Stimulated activated CD4-positive, alpha-beta T cell treated with anti-CD3 and anti-CD28 coated beads, Interleukin-1b, Interleukin-23, amount 100 ng/mL, for 4 hours (primary cell): ENCODE results near the gene ST7L.

Experiments used
- DNase-seq, 2 donors: peaks; one replicate each; pipeline ENCODE4 v3.0.0-alpha.2; 2020; ENCODE audit warnings: low read depth in 2 of 2

Gene ST7L

DNA sequence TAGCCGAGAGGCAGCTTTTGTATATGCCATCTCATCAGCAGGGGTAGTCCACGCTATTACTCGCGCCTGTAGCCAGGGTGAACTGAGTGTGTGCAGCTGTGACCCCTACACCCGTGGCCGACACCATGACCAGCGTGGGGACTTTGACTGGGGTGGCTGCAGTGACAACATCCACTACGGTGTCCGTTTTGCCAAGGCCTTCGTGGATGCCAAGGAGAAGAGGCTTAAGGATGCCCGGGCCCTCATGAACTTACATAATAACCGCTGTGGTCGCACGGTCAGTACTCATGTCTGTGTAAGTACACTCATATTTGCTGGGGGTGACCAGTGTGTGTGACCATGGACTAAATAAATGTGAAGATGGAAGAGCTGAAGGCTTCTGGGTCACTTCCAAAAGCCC, 102.8 kb downstream of the ST7L start:
- no peak for DNase-seq

DNA sequence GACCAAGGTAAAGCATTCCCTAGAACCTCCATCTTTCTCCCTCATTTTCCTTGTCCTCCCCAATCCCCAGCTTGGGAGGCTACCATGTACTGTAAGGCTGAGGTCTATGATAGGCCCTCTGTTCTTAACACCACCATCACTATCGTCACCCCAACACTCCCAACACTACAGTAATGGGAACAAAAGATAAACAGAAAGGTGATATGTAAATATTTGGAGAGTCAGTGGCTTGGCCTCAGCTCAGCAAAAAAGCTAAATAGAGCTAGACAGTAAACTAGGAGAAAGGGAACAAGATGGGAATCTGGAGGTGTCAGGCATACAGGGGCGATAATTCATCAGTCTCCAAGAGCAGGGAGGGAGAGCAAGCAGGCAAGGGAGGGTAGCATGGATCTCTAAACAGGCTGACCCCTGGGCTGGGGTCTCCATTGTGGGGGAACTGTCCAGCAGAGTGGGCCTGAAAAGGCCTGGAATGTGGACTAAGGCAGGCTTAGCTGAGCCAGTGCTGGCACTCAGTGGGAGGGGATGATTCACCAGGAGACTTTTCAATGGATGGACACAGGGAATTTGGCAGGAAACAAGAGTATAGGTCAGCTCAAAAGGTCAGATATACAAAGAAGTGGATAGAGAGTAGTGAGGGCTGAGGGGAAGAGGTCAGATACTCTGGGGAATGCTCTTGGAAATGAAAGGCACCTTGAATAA, 103.5 kb downstream of the ST7L start:
- DNase-seq, result no peak

DNA sequence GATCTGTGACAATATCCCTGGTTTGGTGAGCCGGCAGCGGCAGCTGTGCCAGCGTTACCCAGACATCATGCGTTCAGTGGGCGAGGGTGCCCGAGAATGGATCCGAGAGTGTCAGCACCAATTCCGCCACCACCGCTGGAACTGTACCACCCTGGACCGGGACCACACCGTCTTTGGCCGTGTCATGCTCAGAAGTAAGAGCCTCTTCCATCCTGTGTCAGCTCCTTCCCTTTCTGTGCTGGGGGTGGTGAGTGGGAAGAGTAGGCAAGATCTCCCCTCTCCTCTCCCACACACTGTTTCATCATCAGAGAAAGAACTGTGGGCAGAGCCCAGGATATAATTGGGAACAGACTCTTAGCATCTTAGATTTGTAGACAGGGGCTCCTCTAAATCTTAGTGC, 104.0 kb downstream of the ST7L start:
- DNase-seq, result no peak

DNA sequence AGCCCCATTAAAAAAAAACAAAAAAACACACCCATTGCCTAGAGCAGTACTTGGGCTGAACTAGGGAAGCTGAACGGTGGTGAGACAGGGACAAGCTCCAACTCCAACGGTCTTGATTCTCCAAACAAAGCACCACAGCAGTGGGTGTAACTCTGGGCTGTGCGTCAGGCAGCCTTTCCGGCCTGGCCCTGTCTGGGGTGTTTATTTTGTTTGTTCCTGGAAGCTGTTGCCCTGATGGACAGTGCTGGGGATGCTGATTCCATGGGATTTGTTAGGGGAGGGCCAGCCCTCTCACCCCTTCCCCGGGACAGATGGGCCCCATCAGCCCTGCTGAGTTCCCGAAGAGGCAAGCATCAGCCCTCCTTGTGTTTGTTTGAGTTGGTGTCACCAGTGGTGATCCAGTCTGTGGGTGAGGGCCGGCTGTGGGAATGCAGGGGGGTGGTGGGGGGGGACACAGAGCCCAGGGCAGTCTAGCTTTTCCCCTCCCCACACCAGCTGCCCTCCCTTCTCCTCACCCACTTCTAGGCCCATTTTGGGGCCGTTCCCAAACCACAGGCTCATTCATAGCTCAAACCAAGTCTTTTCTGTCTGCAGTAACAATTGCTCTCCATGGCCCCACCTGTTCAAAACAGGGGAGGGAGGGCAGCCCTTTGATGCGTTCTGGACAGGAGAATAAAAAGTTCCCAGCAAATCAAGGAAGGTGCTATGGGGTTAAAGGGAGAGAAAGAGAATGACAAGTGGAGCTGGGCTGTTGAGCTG, 105.7 kb downstream of the ST7L start:
- DNase-seq, result no peak

DNA sequence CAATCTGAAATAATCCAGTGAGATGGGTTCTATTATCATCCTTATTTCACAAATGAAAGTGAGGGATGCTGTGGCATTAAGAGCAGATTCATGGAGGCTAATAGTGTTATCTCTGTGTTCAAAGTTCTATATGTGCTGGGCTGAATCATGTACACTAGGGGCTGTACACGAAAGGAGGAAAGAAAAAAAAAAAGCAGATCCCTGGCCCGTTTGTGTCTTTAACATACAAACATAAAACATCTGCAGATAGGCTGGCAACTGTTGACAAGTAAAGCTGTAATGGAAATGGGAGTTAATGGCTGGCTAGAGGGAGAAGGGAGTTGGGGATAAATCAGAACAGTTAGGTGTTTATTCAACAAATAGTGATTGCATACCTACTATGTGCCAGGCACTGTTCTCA, 107.0 kb downstream of the ST7L start:
- no peak for DNase-seq

DNA sequence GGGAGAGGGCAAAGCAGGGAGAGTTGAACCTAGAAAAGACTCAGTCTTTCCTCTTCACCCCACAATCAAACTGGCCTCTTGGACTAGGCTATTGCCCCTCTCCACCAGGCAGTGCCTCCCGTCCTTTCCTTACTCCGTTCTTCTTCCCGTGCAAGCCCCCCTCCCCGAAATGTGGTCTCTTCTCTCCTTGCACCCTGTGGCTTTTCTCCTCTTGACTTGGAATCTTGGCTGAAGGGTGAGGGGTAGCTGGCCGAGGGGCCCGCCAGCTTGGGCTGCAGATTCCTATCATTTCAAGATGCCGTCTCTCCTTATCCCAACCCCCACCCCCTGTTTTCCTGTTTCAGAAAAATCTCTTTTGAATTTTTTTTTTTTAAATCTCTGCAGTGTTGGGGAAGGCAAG, 108.6 kb downstream of the ST7L start:
- DNase-seq, result no peak

DNA sequence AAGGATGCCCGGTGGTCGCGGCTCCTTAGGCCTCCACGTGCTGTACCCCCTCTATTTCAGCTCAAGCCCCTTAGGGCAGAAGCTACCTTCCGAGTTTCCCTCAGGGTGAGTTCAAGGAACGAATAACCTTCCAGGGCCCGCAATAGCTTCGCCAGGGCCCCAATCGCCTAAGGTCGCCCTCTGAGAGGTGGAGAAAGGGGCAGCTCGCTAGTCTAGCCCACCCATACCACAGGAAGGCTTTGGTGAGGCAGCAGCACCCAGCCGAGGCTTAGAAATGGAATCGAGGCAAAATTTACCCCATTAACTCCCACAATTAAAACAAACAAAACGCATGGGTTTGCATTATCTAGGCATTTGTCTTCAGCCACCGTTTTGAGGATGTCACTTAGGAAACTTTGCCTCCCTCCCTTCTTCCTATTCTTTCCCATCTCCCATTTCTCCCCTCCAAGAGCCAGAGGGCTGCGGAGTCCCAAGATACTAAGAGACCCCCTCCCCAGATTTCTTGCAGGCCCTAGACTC, 109.2 kb downstream of the ST7L start:
- DNase-seq, result no peak

DNA sequence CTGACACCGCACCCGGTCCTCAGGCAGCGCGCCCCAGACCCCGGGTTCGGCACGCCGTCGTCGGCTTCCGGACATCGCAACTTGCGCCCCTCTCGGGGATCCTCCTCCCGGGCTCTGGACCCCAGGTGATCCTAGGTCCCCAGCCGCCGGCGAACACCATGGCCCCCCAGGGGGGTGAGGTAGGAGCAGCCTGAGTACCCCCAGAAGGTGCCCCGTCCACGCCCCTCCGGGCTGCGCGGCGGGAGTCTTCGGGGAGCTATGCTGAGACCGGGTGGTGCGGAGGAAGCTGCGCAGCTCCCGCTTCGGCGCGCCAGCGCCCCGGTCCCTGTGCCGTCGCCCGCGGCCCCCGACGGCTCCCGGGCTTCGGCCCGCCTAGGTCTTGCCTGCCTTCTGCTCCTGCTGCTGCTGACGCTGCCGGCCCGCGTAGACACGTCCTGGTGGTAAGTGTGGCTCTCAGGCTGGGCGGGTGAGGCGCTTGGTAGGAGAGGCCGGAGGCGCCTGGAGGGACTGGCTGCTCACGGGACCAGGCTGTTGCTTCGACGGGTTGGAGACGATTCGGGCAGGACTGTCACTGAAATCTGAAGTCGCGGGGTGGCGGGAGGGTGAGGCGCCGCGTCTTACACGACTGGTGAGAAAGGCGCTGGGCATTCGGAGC, 109.8 kb downstream of the ST7L start:
- DNase-seq, result peak in 1 of 2 donors; percentile 11

DNA sequence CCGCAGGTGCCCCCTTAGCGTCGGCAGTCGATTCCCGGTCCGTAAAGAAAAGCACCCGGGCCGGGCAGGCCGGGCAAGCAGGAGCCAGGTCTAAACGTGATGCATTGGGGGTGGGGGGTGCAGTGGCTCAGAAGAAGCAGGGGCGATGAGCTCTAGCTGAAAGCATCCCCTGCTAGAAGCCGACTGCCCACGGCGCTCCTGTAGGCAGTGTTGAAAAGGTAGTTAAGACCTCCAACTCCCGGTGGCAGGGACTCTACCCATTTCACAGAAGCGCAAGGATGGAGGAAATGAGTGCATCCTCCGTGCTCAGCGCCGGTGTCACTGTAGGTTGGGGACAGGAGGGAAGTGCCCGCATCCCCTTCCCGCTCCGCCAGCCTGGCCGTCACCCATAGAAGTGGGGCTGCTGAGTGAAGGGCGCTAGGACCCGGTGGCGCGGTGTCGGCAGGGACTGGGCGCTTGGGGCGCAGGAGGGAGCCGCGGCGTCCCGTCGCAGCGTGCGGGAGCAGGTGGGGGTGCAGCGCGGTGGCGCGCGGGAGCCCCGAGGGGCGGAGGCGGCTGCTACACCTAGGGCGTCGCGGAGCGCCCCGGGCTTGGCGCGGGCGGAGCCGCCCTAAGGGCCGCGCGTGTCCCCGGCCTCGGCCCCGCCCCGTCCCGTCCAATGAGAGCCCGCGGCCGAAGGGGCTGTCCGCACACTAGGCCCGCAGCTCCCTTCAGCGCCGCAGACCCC, 110.5 kb downstream of the ST7L start, which contains the start of gene WNT2B:
WNT2B (plus strand) TSS at position 688 of the 727 bp plus-strand sequence. CDS start 298 bp downstream, outside the sequence.
- peak; percentile 20 to 36 for DNase-seq

DNA sequence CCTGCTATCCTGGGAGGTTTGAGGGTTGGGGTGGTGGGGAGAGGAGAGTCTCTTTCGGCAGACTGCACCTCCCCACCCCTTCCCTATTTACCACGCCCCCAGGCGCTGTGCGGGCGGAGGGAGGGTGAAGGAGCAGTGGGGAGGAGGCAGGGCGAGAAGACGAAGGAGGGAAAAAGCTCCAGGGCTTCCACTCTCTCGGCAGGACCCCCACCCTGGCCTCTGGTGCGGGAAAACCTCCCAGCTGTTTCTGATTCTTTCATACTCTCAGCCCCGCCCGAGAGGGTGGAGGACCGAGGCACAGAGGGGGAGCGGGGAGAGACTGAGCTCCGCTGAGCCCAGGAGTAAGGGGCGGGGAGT, 111.0 kb downstream of the ST7L start:
- peak; percentile 21 to 22 for DNase-seq

DNA sequence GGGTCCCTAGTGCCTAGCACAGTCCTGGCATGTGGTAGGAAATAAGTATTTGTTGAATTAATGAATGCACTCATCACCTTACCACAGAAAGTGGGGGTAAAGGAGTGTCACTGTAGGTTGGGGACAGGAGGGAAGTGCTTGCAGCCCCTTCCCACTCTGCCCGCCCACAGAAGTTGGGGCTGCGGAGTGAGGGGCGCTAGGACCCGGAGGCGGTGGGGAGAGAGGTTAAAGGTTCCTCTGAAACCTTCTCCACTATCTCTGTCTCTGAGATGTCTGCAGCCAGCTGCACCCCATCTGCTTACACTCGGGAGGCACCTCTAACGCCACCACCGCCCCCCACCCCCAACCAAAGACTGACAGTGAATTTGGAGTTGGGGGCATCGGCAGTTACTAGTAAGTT, 111.6 kb downstream of the ST7L start:
- DNase-seq, result no peak

DNA sequence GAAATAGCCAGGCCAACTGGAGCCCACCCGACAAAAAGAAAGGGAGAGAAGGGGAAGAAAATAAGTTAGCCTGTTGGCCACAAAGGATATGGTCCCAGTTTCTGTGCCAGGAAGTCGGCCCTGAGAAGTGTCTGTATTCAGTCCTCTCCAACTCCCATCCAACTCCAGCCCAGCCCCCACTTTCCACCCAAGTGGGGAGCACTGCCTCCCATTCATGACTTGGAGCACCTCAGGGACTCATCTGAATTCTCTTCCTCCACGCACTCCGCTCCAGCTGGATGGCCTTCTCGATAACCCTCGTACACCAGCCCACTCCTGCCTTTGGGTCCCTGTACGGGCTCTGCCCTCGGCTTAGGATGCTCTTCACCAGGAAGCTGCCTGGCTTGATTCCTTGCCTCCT, 112.2 kb downstream of the ST7L start:
- DNase-seq, result no peak

DNA sequence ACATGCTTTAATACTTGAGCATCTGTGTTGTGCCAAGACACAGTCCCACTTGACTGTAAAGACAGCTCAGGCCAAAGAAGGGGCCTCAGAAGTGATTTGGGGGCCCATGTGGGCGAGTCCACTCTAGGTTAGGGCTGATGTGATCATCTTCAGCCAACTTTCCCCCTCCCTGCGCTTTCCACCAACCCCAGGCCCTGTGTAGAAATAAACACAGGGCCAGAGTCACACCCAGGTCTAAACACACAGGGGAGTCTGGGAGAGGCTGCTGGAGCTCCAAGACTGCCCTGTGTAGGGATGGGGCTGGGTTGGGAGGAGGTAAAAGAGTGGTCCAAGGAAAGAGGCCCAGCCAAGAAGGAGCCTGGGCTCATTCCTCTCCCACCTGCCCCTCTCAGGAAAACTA, 112.6 kb downstream of the ST7L start:
- no peak for DNase-seq

DNA sequence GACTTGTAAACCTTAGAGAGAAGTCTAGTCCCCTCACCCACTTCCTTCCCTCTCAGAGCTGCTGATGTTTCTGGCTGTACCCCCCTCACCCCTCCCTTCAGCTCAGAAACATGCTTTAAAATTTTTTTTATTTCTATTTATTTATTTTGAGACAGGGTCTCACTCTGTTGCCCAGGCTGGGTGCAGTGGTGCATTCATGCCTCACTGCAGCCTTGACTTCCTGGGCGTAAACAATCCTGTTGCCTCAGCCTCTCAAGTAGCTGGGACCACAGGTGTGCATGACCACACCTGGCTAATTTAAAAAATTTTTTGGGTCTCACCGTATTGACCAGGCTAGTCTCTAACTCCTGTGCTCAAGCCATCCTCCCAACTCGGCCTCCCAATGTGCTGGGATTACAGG, 113.1 kb downstream of the ST7L start:
- DNase-seq, result no peak

DNA sequence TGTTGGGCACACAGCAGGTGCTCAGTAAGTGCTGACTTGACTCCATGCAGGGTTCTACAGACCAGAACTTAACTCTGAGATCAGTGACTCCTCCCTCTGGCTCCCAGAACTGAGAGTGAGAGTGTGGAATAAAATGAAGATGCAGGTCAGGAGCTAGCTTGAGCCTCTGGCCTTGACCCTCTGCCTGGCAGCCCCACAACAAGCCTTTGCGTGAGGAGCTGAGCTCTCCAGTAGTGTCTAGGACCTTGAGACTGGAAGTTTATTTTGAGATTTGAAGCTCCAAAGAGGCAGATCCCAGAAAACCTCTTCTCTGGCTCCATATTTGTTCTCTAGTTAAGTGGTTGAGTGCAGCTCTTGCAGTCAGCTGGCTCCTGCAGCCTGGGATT, 113.5 kb downstream of the ST7L start:
- no peak for DNase-seq

DNA sequence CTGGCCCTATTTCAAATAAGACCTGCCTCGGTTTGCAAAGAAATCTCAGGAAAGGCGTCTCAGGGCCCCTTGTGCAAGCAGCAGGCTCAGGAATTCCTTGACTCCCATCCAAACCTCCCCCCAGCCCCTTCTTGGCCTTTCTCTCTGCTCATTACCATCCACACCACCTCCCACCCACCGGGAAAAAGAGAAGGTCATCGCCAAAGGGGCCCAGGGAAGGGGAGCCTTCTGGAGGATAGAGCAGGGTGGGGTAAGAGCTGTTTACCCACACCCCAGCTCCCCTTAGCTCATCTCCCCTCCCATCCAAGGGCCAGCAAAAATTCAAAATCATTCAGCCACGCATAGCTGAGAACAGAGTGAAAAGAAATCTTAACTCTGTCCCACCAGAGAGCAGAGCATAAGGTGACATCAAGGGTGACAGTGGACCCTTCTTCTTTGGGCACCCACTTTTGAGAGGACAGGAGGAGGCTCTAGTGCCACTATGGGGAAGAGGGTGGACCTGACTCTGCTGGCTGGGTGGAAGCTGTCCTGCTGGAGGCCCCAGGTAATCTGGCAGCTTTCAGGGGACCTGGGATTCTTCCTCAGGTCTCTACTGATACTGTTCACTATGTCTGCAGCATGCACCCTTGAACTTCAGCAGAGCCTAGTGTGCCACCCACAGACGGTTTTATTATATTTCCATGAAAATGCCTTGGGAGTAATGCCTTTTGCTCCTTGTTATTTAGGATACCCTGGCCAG, 114.1 kb downstream of the ST7L start:
- no peak for DNase-seq

DNA sequence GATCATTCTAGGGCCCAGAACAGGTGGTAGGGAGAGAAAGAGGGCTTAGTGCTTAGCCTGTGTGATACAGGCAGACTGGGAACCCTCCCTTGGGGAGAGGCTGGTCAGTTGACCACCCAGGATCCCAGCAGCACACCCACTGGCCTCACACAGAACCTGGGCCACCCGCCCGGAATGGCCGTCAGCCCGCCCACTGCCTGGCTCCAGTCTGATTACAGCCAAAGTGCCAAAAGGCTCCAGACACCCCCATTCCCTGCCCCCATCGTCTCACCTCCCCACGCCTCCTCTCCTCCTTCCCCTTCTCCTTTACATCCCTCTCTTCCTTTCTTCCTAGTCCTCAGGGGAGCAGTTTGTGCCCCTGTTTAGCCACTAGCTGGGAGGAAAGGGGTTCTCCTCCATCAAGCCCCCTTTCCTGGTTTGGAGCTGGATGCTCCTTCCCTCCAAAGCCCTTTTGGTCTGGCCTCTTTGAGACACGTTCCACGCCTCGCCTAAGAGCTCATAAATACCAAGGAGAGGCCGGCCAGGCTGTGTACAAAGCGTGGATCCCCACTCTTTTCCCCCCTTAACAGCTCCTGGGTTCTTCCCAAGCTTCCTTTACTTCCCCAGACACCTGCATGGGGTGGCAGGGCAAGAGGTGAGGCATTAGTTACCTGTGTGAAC, 114.8 kb downstream of the ST7L start:
- DNase-seq, result no peak

DNA sequence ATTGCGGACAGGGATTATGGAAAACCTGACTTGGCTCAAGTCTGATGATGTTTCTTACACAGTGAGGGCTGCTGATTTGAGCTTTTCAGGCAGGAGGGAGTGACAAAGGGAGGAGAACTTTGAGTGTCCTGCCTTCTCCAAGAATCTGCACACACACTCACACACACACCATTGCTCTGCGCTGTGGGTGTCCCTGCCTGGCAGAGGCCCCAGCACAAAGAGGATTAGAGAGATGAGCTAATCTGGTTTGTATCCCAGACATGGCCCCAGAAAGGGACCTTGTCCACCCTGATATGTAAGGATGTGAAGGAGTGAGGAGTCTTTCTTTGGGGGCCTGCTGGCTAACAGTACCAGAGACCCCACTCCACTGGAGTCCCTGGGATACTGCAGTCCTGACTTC, 116.1 kb downstream of the ST7L start:
- no peak for DNase-seq

DNA sequence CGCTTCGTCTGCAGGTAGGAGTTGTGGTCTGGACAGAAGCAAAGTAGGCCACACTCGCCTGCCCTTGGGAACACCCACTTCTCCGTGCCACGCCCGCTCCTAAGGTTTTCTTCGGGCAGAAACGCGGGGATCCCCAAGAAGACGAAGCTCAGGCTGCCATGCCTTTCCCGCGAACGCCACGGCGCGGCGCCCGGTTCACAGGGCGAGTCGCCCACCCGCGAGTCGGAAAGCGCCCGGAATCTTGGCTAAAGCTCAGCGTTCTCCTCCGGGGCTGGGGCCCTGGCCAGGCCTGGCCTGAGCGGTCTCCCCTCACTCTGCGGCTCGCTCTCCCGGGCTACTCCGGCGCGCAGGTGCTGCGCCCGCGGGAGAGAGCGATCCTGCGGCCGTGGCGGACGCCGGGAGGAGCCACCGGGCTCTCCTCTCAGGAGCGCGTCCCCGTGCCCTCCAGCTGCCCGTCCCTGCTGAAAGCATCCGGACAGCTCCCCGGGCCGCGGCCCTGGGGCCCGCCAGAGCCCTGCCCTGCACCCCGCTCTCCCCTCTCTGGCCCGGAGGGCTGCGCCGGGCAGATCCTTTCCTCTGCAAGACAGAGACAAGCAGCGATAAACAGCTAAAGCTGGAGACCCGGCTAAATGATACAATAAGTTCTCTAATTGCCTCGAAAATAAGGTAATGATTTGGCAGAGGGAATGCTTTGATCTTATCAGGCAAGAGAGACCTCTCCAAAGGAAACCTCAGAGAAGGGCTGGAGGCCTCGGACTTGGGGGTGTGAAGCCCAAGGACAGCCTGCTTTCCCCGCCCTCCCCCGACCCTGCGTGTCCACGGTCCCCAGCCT, 116.9 kb downstream of the ST7L start:
- peak; percentile 47 to 49 for DNase-seq

DNA sequence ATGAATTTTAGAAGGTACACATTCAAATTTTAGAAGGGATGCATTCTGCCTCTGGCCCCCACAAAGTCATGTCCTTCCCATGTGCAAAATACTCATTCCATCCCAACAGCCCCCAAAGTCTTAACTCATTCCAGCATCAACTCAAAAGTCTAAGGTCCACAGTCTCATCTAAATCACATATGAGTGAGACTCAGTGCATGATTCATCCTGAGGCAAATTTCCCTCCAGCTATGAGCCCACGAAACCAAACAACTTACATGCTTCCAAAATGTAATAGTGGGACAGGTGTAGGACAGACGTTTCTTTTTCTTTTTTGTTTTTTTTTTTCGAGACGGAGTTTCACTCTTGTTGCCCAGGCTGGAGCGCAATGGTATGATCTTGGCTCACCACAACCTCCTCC, 122.7 kb downstream of the ST7L start:
- no peak for DNase-seq
